Eye (tissue), 1 donor: ENCODE results near the gene PVALEF.

ENCODE experiments used
- DNase-seq: peaks from one replicate; pipeline ENCODE4 v3.0.0-alpha.2; 2015

The PVALEF gene

DNA sequence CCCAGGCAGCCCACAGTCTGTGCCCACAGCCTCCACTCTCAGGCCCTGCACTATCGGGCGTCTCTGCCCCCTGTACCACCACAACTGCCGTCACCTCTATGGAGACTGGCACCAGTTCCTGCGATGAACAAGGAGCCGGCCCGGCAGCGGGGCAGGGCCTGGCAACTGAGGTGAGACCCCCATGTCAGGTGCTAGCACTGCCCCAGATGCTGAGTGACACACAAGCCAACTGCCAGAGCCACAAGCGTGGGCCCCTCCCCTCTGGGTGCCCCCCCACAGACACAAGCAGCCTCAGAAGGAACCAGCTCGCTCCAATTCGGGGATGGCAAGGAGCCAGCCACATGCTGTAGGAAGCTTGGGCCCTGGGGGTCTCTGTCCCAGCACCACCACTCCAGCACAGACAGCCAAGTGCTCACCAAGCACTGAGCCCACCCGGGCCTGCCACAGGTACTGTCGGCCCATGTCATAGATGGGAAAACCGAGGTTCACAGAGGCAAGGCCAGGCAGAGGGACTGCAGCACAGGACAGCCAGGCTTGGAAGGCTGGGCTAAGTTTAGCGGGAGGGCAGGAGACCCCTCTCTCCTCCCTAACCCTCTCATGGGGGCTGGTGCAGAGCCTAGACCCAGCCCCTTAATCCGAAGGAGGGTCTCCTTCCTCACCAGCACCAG is 1.5 kb upstream of the PVALEF start:
- DNase-seq, result no peak

DNA sequence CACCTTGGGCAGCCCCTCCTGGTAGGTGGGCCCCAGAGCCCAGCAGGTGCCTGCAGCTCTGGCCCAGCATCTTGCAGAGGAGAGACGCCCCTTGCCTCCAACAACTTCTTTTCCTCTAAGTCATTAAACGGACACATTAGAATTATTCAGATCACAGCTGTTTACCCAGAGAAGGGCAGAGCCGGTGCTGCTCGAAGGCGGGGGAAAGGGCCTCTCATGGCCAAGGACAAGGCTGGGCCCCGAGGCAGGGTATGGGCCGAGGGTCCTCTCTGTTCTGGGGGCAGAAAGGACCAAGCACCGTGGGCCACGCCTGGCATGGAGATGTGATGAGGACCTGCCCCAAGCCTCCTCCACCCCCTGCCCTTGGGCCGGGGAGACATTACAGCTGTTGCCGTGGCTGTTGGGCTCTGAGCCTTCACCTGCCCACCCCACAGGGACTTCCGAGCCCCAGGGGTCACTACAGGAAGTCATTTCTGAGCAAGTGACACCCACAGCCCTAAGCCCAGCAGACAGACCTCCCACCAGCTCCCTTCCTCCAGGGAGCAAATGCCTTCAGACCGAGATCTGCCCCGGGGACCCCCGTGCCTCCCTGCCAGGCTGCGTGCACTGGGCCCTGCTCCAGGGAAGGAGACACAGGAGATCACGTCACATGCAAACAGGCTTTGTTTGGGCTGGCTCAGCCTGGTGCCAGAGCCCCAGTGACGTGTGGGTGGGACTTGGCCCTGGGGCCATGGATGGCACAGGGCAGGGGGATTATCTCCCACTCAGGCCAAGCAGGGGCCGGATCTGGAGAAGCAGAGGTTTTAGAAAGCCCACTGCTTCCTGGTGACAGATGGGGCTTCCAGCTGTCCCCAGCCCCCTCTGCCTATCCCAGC is 699 bp upstream of the PVALEF start:
- peak; percentile 78 for DNase-seq

DNA sequence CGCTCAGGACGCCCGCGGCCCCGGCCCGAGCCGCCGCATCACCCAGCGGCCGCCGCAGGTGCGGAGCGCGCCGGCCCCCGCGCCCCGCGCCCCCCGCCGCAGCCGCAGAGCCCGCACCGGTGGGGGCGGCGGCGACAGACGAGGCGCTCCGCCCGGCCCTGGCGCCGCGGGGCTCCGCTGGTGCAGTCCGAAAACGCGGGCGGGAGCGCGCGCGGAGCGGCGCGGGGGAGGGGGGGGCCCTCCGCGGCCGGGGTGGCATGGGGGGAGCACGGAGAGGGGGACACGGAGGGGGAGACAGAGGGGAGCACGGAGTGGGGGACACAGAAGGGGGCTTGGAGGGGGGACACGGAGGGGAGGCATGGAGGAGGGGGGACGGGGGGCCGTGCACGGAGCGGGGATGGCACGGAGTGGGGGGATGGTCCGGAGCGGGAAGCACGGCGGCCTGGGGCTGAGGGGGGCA is 756 bp downstream of the PVALEF start, which contains the start of gene AATK:
AATK (minus strand) TSS at position 189 of the 460 bp plus-strand sequence. CDS start 229 bp downstream, outside the sequence.
- DNase-seq, result no peak

DNA sequence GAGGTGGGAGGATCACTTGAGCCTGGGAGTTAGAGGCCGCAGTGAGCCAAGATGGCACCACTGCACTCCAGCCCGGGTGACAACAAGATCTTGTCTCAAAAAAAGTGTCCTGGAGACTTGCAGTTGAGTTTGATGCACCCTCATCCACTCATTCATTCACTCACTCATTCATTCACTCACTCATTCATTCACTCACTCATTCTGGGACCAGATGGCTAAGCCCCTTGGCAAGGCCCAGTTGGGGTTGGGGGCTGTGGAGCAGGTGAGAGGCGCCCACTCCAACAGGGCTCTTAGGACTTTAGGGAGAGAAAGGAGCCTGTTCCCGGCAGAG is 1.9 kb downstream of the PVALEF start:
- DNase-seq, result no peak

DNA sequence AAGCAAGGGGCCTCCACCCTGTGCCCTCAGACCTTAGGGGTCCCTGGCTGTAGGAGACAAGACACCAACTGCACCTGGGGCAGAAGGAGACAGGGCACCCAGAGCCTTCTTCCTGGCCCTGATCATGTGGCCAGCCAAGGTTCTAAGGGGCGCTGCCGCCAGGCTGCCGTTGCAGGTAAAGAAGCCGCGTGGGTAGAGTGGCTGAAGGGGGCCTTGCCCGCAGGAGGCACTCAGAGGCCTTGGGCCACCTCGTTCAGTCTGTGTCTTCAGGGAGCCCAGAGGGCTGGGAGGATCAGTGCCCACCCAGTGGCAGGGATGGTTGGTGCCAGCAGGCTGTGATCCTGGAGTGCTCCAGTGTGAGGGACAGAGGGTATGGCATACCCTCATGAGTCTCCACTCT is 2.3 kb downstream of the PVALEF start:
- no peak for DNase-seq

DNA sequence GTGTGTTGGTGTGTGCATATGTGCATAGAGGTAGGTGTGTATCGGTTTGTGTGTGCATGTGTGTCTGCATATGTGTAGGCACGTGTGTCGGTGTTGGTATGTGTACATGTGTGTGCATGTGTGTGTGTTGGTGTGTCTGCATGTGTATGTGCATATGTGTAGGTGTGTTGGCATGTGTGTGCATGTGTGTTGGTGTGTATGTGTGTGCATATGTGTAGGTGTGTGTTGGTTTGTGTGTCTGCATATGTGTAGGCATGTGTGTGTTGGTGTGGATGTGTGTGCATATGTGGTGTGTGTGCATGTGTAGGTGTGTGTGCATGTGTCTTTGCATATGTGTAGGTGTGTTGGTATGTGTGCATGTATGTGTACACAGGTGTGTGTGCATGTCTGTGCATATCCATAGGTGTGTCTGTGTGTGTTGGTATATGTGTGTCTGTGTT is 4.6 kb downstream of the PVALEF start:
- no peak for DNase-seq

DNA sequence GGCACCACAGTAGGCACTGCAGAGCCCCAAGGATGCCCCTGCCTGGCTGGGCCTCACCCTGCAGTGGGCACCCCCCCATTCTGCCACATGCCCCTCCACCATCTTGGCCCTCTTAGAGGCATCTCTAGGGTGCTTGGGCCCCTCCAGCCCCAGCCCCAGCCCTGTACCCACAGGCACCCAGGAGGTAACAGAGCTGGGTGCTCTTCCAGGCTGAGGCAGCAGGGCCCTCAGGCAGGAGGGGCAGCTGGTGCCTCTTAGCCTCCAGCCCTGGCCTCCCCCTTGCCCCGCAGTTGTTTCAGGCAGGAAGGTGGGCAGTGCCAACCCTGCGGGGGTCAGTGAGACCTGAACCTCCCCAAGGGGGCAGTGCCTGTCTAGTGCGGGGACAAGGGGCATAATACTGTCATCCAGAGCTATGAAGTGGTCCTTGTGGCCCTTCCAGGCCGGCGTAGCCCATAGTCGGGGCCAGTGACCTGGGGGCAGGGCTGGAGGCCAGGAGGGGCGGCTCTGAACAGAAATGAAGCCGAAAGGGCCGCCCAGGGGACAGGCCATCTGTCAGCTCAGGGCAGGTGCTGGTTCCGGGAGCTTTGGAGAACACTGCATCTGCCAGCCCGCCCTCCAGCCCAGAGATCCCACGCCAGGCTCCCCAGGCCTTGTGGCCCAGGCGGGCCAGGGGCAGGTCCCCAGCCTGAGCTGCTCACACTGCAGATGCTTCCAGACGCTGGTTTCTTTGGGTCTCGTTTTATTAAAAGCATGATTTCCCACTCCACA is 5.6 kb downstream of the PVALEF start:
- DNase-seq, result no peak

DNA sequence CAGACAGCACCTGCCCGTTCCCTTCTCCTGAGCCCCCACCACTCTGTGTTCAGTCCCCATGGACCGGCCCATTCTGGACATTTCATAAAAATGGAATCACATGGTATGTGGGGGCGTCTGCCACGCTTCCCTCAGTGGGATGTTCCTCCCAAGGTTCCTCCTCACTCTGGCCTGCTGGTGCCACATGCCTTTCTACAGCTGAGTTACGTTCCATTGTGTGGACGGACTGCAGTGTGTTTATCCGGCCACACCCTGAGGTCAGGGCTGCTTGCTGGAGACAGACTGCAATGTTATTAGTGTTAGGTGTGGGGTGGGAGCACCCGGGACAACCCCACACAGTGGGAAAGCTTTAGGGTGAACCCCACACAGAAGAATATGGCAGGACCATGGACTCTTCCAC is 6.6 kb downstream of the PVALEF start:
- DNase-seq, result no peak

DNA sequence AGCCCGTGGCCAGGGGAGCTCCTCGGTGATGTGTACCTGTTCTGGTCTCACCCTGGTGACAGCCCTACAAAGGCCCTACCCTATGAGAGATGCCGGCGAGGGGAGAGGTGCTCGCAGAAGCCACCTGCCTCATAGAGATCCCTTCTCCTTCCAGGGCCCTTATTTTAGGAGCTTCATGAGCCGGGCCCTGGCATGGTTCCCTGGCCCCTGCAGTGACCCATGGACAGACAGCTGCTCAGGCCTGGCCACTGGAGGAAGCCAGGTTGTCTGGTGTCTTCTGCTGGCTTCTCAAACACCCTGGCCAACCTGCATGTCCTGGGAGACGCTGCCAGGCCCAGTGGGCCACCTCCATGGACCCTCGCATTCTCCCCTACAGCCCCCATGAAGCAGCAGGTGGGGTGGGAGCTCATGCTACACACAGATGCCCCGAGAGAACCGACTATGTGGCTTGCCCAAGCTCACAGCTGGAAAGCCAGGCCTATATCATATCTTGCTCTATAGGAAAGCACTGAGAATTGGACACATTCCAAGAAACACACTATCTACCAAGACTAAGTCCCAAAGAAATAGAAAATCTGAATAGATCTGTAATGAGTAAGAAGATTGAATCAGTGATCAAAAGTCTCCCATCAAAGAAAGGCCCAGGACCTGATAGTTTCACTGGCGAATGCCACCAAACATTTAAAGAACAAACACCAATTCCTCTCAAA is 7.9 kb downstream of the PVALEF start:
- no peak for DNase-seq

DNA sequence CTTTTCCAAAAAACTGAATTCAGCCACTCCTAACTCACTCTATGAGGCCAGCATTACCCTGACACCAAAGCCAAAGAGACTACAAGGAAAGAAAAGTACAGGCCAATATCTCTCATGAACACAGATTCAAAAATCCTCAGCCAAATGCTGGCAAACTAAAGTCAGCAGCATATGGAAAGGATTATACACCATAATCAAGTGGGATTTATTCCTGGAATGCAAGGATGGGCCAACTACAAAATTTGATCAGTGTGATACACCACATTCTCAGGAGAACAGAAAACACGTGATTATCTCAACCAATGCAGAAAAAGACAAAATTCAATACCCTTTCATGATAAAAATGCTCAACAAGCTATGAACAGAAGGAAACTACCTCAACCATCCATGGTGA is 8.5 kb downstream of the PVALEF start:
- DNase-seq, result peak; percentile 41

DNA sequence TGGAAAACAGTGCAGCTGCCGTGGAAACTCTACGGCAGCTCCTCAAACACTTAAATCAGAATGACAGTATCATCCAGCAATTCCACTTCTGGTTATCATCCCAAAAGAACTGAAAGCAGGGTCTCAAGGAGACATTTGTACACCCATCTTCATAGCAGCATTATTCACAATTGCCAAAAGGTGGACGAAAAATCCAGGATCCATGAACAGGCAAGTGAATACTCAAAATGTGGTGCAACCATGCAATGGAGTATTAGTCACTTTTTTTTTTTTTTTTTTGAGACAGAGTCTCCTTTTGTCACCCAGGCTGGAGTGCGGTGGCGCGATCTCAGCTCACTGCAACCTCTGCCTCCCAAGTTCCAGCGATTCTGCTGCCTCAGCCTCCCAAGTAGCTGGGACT is 11.4 kb downstream of the PVALEF start:
- DNase-seq, result no peak

DNA sequence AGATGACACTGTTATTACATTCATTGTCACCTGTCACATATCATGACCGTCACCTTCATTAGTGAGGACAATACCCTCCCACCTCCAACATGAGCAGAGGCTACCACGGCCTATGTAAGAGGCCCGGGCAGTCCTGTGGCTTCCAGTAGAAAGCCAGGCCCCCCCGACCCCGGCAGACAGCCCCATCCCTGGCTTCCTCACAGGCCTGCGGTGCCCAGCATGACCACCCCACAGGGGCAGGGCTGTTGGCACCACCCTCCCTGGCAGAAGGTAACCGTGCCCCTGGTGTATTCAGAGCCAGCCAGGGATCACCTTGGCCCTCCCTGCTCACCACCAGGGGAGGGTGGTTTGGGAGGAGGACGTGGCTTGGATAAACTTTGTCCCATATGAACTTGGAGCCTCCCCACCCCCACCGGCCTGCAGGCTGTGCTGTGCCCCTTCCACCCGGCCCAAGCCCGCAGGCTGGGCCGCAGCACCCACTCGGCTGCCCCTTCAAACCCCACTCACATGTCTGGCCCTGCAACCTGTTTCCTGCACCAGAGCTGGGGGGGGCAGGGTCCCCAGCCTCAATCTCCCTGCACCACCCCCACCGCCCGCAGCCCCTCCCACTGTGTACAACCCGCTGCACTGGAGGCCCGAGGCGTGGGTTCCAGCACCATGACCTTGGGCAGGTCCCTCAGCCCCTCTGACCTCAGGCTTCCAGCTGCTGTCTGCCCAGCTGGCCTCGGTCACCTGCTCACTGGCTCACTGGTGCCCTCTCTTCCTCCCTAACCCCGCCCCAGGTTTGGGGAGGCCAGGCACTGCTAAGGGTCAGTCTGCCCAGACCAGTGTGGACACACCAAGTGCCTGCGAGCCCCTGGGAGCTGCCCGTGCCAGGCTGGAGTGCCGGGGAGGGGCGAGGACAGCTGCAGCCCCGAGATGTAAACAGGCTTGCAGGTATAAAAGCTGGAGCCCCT is 13.1 kb downstream of the PVALEF start:
- no peak for DNase-seq

DNA sequence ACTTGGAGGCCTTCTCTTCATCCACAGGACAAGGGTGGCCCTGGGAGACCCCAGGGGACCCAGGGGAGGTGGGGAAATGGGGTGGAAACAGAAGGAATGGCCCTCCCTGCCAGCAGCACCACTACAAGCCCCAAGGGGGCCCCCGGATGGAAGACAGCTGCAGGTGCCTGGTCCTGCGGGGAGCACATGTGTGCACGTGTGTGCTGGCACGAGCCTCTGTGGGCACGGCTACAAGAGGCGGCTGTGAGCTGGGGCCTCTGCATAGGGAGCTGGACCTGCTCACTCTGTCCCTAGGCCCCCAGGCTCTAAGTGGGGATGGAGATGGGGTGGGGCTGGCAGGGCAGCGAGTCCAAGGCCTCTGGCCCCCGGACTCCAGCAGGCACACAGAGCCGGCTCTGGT is 13.9 kb downstream of the PVALEF start:
- DNase-seq, result no peak

DNA sequence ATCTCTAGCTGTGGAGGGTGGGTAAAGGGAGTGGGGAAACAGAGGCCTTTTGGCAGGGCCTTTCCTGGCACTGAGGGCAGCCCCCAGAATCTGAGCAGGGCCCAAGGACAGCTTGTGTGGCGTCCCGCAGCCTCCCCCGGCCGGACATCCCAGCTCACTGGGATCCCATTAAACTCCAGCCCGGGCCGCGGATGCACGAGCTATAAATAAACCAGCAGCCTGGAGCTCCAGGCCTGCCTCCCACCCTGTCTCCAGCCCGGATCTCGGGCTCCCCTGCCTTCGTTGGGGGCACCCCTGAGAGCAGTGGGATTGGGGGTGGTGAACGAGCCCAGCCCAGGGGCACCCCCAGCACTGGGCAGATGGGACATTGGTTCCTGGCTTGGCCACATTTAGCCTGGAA is 14.6 kb downstream of the PVALEF start:
- DNase-seq, result no peak

DNA sequence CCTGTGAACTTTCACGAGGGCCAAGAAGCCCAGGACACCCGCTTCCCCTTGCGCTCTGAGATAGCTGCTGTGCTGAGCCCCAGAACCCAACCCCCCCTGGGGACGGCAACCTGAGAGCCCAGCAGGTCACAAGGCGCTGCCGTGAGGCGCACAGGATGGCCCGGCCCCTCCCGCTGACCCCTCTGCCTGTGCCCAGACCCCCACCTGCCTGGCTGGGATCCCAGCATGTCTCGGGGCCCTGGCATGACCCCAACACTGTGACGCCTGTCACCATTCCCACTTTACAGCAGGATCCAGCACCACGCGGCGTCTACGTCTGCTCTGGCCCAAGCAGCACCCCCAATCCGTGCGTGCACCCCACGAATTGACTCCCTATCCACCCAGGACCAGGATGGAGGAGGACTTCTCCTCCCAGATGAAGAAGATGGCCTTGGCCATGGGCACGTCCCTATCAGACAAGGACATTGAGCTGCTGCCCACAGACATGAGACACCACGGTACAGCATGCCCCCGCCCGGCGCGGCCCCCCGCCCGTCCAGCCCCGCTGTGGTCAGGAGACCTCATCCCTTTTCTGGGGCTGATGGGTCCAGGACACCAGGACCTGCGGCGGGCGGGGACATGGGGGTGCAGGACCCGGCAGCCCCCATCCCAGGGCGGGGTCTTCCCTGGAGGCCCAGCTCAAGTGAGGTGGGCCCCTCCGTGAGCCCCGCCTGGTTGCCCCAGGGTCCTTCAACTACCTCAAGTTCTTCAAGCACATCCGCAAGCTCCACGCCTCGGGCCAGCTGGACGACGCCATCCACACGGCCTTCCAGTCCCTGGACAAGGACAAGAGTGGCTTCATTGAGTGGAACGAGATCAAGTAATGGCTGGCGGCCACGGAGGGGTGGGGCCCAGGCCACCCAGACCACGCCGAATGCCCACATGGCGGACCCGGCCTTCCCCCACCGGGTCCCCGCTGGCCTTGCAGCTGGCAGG is 15.8 kb downstream of the PVALEF start:
- no peak for DNase-seq

DNA sequence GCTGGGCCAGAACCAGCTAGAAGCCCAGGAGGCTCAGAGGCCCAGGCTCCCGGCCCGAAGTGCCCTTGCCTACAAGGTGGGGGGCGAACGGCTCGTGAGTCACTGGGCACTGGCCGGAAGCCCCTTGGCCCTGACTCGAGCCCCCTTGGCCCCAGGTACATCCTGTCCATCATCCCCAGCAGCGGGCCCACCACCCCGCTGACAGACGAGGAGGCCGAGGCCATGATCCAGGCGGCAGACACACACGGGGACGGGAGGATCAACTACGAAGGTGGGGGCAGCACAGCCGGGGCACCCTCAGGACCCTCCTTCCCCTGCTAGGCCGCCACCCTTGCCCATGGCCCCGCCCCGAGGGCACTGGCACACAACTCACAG is 16.5 kb downstream of the PVALEF start:
- no peak for DNase-seq

DNA sequence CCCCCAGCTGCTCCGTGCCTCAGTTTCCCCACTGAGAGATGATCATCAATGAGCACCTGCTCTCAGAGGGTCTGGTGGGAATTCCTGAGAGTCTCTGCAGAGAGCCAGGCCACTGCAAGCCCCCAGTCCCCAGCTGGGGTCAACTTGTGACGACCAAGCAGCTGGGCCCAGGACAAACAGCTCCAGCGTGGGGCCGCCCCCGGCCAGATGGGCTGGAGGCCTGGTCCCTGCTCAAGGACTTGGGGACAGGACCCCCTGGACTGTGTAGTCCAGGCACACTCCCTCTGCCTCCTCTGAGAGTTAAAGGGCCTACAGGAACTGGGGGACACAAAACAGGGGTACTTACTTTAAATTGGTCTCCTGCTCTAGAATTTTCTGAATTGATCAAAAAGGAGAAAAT is 17.3 kb downstream of the PVALEF start:
- no peak for DNase-seq

DNA sequence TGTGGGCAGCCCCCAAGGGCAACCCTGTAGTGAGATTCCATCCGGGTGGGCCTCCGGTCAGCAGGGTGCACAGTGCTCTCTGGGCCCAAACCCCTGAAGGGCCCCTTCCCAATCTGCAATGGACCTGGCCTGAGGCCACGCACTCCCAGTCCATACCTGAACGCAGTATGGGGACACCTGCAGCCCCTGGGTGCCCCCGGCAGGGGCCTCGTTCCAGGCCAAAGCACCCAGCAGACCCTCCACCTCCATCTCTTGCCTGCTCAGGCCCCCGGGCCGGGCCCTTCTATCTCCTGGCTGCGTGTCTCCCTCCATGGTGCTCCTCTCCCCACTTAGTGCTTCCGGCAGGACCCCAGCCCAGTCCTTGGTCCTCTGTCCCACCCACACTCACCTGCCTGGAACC is 18.0 kb downstream of the PVALEF start:
- no peak for DNase-seq

DNA sequence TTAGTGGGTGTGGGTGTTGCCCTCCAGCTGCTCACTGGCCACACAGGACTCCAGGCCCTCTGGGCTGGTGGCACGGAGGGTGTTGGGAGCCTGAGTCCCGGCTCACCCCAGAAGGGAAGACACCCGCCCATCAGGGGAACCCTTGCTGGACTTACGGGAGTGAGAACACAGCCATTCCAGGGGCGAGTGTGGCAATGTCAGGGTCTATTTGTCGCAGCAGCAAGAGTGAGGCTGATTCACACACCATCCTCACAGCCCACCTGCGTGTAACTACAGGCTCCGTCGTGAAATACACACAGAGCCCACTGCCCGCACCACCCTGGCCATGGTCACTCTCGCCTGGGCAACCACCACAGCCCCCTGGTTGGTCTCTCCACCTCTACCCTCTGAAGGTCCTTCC is 18.5 kb downstream of the PVALEF start:
- no peak for DNase-seq

DNA sequence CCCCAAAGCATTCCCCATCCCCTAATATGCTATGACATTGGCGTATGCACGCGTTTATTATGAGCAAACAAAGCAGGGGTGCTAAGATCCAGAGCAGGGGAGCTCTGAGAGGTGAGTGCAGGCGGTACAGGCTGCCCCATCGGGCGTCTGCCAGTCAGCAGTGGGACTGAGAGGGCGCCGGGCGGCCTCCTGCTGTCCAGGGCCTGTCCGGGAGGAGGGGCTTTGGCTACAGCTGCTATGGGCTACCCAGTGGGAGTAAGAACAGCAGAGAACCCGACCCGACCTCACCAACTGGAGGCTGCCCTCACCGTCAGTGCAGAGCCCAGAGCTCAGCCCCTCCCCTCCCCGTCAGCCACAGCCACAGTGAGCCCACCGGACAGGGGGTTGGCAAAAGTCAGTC is 19.2 kb downstream of the PVALEF start:
- DNase-seq, result peak; percentile 64

DNA sequence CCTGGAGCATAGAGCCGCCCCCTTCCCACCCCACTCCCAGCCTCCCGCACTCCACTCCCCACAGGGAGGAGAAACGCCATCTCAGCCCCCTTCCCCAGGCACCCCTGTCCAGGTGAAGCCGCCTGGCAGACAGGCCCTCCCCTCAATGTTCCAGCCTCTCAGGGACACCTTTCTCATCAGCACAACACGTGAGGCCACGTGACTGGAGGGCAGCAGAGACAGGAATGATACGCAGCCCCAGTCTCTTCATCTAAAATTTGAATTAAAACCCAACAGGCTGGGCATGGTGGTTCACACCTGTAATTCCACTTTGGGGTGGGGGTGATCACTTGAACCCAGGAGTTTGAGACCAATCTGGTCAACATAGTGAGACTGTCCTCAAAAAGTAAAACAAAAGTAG is 20.9 kb downstream of the PVALEF start:
- DNase-seq, result no peak
